ENCODE measurements around the gene C19orf47. TPM values are rescaled to one million over a fixed set of nuclear protein-coding genes. Genes with fewer than 3 reads are reported as not detected.

C19orf47 gene
- total RNA-seq, 1 experiment from 2014 or later = 18.0 TPM

GRCh38 chr19:40341601-40342482 is 6.4 kb downstream of the C19orf47 start:
- H3K9ac ChIP-seq (ENCODE audit: low read length) = no peak overlapping the region
- RAD21 ChIA-PET (ENCODE audit: low non-redundant PET in 1 of 2, low total read pairs in 2 of 2, uncharacterized antibody in 2 of 2, unreplicated experiment in 2 of 2) = no interaction called here
- no peaks in the 10 kb centered on the region for H3K9me2 ChIP-seq (ENCODE audit: insufficient read depth)
- intact Hi-C loops (cut with micrococcal nuclease) = no loop called here
- no peak overlapping the region for H3K4me3 ChIP-seq (replicated peaks in 1 of 2; ENCODE audit: low read depth in 1 of 2, low read length in 2 of 2)
- no peaks in the 10 kb centered on the region for H4K20me1 ChIP-seq (ENCODE audit: insufficient read depth)
- DNase-seq (ENCODE audit: low read depth, low spot score) (no peak), ATAC-seq (no peak)
- H3K9me3 ChIP-seq (ENCODE audit: control insufficient read depth in 1 of 2, insufficient read depth in 1 of 2, low read depth in 1 of 2, low read length in 2 of 2) = no peaks in the 10 kb centered on the region
- no TSS peak for BruUV-seq (replicated peaks)
- peaks cover 0 to 6% of the 10 kb centered on the region in 2 experiments; a peak in 1 of 4 replicates for H3K36me3 ChIP-seq (ENCODE audit: control insufficient read depth in 1 of 2, insufficient read depth in 2 of 2, low read length in 2 of 2)
- H2AFZ ChIP-seq (ENCODE audit: low read depth, low read length, poor library complexity, severe bottlenecking) = no peak overlapping the region
- no peaks in the 10 kb centered on the region for H3K27me3 ChIP-seq (ENCODE audit: insufficient read depth, low read length)
- no peak overlapping the region for H3K27ac ChIP-seq (ENCODE audit: low read depth, low read length)
- POLR2A ChIA-PET = no interaction called here
- peaks cover 0 to under 1% of the 10 kb centered on the region in 2 experiments; a peak in 1 of 4 replicates for H3K4me1 ChIP-seq (ENCODE audit: control insufficient read depth in 1 of 2, insufficient read depth in 2 of 2, low read length in 2 of 2)
- H3K4me2 ChIP-seq (ENCODE audit: low read length) = no peak overlapping the region
- CTCF ChIA-PET = no interaction called here
- TF ChIP-seq CBX3 (IDR thresholded peaks at IDR 0.05; ENCODE audit: low read depth) (no peak), CEBPB (IDR thresholded peaks at IDR 0.05; ENCODE audit: low read depth) (no peak), SIN3A (IDR thresholded peaks at IDR 0.05; ENCODE audit: low read depth) (no peak), EGR1 (IDR thresholded peaks at IDR 0.05; ENCODE audit: low read depth) (no peak), POLR2AphosphoS5 (IDR thresholded peaks at IDR 0.05; ENCODE audit: low read depth, low read length) (no peak), JUND (IDR thresholded peaks at IDR 0.05) (no peak), FOSL1 (IDR thresholded peaks at IDR 0.05; ENCODE audit: low read depth) (no peak), CTCF (IDR thresholded peaks at IDR 0.05 in 2 of 3, conservative IDR thresholded peaks at IDR 0.05 in 1 of 3; ENCODE audit: borderline replicate concordance in 1 of 3, insufficient read depth in 1 of 3, low read depth in 2 of 3, low read length in 2 of 3) (no peak)
- peaks cover 38% of the 10 kb centered on the region for H3K79me2 ChIP-seq (ENCODE audit: insufficient read depth, low read length)
